ENCODE results near the gene CD82.

- TF ChIP-seq, protein P1, sequence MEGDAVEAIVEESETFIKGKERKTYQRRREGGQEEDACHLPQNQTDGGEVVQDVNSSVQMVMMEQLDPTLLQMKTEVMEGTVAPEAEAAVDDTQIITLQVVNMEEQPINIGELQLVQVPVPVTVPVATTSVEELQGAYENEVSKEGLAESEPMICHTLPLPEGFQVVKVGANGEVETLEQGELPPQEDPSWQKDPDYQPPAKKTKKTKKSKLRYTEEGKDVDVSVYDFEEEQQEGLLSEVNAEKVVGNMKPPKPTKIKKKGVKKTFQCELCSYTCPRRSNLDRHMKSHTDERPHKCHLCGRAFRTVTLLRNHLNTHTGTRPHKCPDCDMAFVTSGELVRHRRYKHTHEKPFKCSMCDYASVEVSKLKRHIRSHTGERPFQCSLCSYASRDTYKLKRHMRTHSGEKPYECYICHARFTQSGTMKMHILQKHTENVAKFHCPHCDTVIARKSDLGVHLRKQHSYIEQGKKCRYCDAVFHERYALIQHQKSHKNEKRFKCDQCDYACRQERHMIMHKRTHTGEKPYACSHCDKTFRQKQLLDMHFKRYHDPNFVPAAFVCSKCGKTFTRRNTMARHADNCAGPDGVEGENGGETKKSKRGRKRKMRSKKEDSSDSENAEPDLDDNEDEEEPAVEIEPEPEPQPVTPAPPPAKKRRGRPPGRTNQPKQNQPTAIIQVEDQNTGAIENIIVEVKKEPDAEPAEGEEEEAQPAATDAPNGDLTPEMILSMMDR (conservative IDR thresholded peaks at IDR 0.05; ENCODE audit: low read depth, low read length): no peak
- no peak for TF ChIP-seq EZH2 (IDR thresholded peaks at IDR 0.05; ENCODE audit: borderline replicate concordance, low read depth, low read length, poor library complexity, severe bottlenecking)
Observed at GRCh38 chr11:44528103-44528502, 37.4 kb upstream of the CD82 start.

Data from A673 (cell line).